NOMO-1 treated with DMSO at 0.1 percent for 48 hours (cell line): ENCODE data around the gene DDN.

ENCODE experiments used
- DNase-seq: peaks from one replicate; lab custom pipeline; 2025; ENCODE audit not compliant: unreplicated experiment; lab: John Stamatoyannopoulos, UW

DDN gene

GRCh38 chr12:48969160-48969771, 29.9 kb downstream of the DDN start:
- no peak for DNase-seq

GRCh38 chr12:48968467-48968866, 30.7 kb downstream of the DDN start:
- DNase-seq = no peak

- DNase-seq = no peak
Measured at GRCh38 chr12:48967991-48968390, 31.2 kb downstream of the DDN start.

- DNase-seq = peak; percentile 66
Measured at GRCh38 chr12:48966177-48966895, 32.8 kb downstream of the DDN start.

GRCh38 chr12:48965298-48965838, 33.8 kb downstream of the DDN start:
- DNase-seq = no peak

DNA sequence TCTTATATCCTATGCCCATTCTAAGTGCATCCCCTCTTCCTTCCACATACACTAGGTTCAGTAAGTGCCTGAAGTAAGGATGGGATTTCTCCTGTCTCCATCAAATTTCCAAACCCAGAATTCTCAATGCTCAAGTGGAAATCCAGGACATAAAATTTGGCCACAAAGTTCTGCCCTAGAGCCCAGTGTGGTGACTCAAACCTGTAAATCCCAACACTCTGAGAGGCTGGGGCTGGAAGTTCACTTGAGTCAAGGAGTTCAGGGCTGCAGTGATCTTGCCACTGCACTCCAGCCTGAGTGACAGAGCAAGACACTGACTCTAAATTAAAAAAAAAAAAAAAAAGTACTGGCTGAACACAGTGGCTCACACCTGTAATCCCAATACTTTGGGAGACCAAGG, 37.4 kb downstream of the DDN start:
- DNase-seq = no peak

DNA sequence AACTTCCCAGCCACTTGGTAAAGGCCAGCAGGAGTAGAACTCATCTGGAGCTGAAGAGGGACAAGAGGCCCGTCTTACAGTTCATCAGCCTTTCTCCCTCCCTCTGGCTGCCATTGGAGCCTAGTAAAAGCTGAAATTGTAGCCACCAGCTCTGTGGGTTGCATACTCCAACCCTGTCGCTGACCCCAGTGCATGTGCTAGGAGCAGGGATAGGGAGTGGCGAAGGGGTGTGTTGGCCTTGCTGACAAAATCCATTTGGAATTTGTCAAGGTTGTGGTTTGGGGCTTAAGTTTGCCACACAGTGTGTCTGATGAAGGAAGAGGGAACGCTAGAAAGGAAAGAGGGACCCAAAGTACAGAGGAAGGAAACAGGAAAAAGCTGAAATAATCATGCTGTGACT, 37.8 kb downstream of the DDN start:
- no peak for DNase-seq

DNA sequence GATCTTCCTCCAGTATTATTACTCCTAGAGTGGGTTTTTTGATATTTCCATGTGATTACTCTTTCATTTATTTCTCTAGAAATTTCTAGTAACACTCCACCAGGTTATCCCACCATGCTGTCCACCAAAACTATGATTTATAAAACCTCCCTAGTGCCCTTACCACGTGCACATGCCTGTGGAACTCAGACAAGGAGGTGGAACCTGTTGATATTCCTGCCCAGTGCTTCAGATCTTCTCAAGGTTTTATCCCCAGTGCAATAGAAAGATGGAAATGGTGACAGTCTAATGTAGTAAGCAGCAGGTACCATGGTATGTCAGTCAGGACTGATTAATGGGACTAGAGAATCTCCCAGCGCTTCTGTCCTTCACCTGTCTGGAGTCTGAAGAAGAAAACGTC, 38.3 kb downstream of the DDN start:
- DNase-seq = no peak

DNA sequence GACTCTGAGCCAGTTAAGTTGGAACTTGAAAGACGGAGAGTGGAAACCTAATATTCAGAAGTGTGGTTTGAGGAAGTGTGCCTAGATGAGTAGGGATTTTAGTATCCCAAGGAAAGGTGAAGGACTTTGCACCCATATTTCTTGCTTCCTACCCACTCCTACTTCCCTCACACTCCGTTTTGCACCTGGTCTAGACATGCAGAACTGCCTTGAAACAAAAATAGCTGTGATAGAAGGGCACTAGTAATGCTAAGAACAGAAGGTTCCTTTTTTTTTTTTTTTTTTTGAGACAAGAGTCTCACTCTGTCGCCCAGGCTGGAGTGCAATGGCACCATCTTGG, 41.2 kb downstream of the DDN start:
- peak; percentile 30 for DNase-seq

GRCh38 chr12:48957141-48958048, 41.8 kb downstream of the DDN start, which contains the start of gene ARF3:
Gene ARF3, minus strand, starts transcription at chr12:48957487. Its CDS starts 16,392 bp downstream, at chr12:48941095.
- DNase-seq = peak; percentile 86

GRCh38 chr12:48956279-48957140, 42.7 kb downstream of the DDN start:
- peak; percentile 77 for DNase-seq

GRCh38 chr12:48954841-48955501, 44.2 kb downstream of the DDN start:
- peak; percentile 91 for DNase-seq

DNA sequence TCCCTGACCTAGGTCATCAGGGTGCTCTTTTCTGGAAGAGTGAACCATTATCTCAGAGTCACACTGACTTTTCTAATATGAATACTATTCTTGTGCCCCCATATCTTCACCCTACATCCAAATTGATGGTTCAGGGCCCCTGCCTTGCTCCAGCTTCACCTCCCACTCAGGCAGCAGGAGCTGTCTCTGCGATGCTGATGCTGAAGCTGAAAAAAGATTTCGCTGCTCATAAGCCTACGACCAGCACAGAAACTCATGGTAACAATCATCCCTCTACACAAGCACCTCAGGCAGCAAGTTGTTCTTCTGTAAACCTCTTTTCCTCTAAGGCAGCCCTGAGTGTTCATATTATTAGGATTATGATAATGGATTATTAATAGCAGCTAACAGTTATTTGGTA, 45.1 kb downstream of the DDN start:
- no peak for DNase-seq

GRCh38 chr12:48952691-48953090, 46.5 kb downstream of the DDN start:
- DNase-seq = no peak

DNA sequence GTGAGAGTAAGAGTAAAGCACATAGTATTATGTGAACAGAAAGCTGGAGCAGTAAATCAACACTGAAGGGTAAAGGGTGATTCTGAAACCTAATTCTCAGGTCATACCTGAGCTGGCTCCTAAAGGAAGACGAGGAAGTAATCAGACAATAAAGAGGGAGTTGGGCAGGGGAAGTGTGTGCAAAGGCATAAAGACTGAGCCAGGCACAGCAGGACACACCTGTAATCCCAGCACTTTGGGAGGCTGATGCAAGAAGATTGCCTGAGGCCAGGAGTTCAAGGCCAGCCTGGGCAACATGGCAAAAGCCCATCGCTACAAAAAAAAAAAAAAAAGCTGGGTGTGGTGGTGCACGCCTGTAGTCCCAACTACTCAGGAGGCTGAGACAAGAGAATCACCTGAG, 51.4 kb downstream of the DDN start:
- no peak for DNase-seq

GRCh38 chr12:48946943-48947342, 52.2 kb downstream of the DDN start:
- no peak for DNase-seq

- DNase-seq = no peak
Measured at GRCh38 chr12:48946205-48946604, 53.0 kb downstream of the DDN start.
